Body of pancreas (tissue), 4 donors: ENCODE measurements around the gene ATG2A.

Experiments used
- POLR2A ChIP-seq, 3 donors: fragments of 450-650 bp; IDR thresholded peaks; one replicate each; pipeline ENCODE4 v1.6.1; 2016; ENCODE audit warnings: antibody characterized with exemption in 3 of 3, mild to moderate bottlenecking in 2 of 3
- TF ChIP-seq, protein P1 (sequence below), 7 experiments: fragments of 450-650 bp in 4 of 7; fragments of 200-600 bp in 3 of 7; sonication (generic) in 3 of 7; IDR thresholded peaks; one replicate each; pipeline ENCODE4 v1.5.1; 2016 to 2019; ENCODE audit warnings: antibody characterized with exemption in 7 of 7

DNA sequence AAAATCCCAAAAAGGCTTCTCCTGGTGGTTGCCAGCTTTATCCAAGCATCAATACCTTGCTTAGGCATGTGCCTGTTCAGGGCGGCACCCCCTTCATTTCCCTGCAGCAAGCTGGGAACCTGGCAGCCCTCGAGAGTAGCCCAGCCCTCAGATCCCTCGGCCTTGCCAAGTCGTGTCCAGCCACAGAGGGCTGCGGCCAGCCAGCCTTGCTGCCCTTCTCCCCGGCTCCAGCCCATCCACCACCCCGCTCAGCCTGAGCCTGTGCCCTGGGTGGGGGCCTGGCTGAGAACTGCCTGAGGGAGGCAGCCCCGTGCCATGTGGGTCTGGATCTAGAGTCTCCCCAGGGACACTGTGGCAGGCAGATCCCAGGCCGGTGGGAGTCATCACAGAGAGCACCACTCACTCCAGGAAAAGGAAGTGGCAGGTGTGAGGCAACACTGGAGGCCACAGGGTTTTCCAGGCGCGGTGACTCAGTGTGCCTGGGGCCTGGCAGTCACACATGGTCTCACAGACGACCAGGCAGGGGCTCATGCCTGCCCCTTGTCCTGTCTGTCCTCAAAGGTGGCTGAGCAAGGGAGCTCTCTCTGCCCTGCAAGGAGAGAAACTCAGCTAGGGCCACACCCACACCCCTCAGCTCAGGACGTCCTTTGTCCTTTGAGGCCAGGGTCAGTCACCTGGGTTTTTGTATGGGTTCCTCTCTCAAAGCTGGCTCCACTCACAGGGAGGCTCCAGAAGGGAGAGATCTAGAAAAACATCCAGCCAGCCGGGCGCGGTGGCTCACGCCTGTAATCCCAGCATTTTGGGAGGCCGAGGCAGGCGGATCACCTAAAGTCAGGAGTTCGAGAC is 60.4 kb downstream of the ATG2A start:
- TF ChIP-seq, protein P1, sequence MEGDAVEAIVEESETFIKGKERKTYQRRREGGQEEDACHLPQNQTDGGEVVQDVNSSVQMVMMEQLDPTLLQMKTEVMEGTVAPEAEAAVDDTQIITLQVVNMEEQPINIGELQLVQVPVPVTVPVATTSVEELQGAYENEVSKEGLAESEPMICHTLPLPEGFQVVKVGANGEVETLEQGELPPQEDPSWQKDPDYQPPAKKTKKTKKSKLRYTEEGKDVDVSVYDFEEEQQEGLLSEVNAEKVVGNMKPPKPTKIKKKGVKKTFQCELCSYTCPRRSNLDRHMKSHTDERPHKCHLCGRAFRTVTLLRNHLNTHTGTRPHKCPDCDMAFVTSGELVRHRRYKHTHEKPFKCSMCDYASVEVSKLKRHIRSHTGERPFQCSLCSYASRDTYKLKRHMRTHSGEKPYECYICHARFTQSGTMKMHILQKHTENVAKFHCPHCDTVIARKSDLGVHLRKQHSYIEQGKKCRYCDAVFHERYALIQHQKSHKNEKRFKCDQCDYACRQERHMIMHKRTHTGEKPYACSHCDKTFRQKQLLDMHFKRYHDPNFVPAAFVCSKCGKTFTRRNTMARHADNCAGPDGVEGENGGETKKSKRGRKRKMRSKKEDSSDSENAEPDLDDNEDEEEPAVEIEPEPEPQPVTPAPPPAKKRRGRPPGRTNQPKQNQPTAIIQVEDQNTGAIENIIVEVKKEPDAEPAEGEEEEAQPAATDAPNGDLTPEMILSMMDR (IDR thresholded peaks at IDR 0.05) = no peak
- TF ChIP-seq POLR2A (IDR thresholded peaks at IDR 0.05) = no peak
